Breast epithelium (tissue), 4 donors: ENCODE data around the gene SLC35A2. TPM values are rescaled to one million over a fixed set of nuclear protein-coding genes. Genes with fewer than 3 reads are reported as not detected.

Experiments used
- DNase-seq, 2 donors: peaks; one replicate each; pipeline ENCODE4 v3.0.0-alpha.2; 2019; ENCODE audit warnings: low spot score in 2 of 2
- H3K27ac ChIP-seq, 2 donors: fragments of 200-600 bp; sonication (generic) in 1 of 2; one replicate each; pipeline ENCODE4 v1.5.1; 2016 to 2019; ENCODE audit warnings: mild to moderate bottlenecking in 1 of 2
- H3K27me3 ChIP-seq, 2 donors: fragments of 200-600 bp; sonication (generic) in 1 of 2; one replicate each; pipeline versions ENCODE4 v1.5.1 to v1.6.0; 2017 to 2019; ENCODE audit warnings: control low read depth in 1 of 2, mild to moderate bottlenecking in 1 of 2
- H3K36me3 ChIP-seq: fragments of 200-600 bp; one replicate; pipeline ENCODE4 v1.5.1; 2019
- H3K4me1 ChIP-seq, 2 donors: fragments of 200-600 bp; sonication (generic); one replicate each; pipeline ENCODE4 v1.5.1; 2016 to 2019; ENCODE audit warnings: control low read depth in 1 of 2
- H3K4me3 ChIP-seq, 3 donors: fragments of 200-600 bp; sonication (generic); 1 replicate in 2 of 3; 2 replicates in 1 of 3; pipeline ENCODE4 v1.5.1; 2016 to 2019; ENCODE audit warnings: mild to moderate bottlenecking in 3 of 3, moderate library complexity in 2 of 3
- H3K9me3 ChIP-seq, 2 donors: fragments of 200-600 bp; sonication (generic) in 1 of 2; one replicate each; pipeline ENCODE4 v1.5.1; 2016 to 2019; ENCODE audit warnings: control low read depth in 1 of 2
- POLR2A ChIP-seq: fragments of 450-650 bp; IDR thresholded peaks from one replicate; pipeline ENCODE4 v1.6.1; 2016; ENCODE audit warnings: antibody characterized with exemption, mild to moderate bottlenecking, moderate library complexity
- POLR2AphosphoS5 ChIP-seq, 3 donors: sonication (generic); formaldehyde crosslinking; IDR thresholded peaks; one replicate each; pipeline ENCODE4 v1.6.1; 2017; ENCODE audit warnings: antibody characterized with exemption in 3 of 3
- intact Hi-C: fragments of 100-400 bp; cut with DNase I; formaldehyde crosslinking; loops from one replicate; pipeline ENCODE4 v1.15.1; 2023; ENCODE audit warnings: low total_unique reads
- total RNA-seq, 3 donors: library from RNA; depleted of rRNA; stranded (reverse); fragments of >200 nt; gene quantifications; one replicate each; pipeline ENCODE4 v1.1.0, GENCODE V29; 2016
- TF ChIP-seq, protein P1 (sequence below), 3 donors: fragments of 450-650 bp; IDR thresholded peaks; one replicate each; pipeline ENCODE4 v1.5.1; 2016 to 2017; ENCODE audit warnings: antibody characterized with exemption in 3 of 3, mild to moderate bottlenecking in 3 of 3, moderate library complexity in 3 of 3

Gene SLC35A2
- total RNA-seq, 3 donors from 2014 or later: 10.9 to 17.3 (median 16.1) TPM

DNA sequence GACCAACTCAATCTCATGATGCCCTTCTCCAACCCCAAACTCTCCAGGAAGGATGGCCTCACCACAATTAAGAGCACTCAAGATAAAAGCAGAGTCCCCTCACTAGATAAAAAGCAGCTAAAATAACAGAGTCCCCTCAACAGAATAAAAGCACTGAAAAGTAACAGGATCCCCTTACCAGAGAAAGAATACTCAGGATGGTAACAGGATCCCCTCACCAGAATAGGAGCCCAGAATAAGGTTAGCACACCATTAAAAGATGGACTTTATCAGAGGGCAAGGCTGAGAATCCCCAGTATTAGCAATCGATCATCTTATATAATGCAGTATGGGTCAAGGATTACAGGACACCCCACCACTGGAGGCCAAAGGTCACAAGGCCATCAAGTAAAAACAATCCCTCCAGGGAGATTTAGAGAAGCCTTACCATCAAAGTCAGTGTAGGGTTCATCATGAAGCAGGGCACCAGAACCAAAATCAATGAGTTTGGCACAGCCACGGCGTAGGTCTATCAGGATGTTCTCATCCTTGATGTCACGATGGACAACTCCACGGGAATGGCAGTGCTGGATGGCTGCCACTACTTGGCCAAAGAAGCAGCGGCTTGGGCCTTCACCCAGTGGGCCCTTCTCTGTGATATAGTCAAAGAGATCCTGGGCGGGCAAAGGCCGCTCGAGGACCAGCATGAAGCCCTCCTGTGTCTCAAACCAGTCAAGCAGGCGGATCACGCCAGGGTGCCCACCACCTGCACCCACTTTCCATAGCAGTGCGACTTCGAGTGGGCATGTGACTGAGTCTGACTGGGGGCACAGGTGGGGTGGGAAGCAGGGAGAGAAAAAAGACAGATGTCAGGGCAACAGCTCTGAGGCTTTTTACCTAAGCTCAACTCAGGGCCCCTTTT, 3.4 kb upstream of the SLC35A2 start:
- no peak overlapping the region for H3K27ac ChIP-seq
- H3K27me3 ChIP-seq: peaks cover 0 to 18% of the 10 kb centered on the region in 2 donors
- no peaks in the 10 kb centered on the region for H3K9me3 ChIP-seq
- no peaks in the 10 kb centered on the region for H3K4me1 ChIP-seq
- DNase-seq: no peak
- no peaks in the 10 kb centered on the region for H3K36me3 ChIP-seq
- intact Hi-C loops: no loop called here
- no peak for TF ChIP-seq POLR2AphosphoS5 (IDR thresholded peaks at IDR 0.05)
- TF ChIP-seq, protein P1, sequence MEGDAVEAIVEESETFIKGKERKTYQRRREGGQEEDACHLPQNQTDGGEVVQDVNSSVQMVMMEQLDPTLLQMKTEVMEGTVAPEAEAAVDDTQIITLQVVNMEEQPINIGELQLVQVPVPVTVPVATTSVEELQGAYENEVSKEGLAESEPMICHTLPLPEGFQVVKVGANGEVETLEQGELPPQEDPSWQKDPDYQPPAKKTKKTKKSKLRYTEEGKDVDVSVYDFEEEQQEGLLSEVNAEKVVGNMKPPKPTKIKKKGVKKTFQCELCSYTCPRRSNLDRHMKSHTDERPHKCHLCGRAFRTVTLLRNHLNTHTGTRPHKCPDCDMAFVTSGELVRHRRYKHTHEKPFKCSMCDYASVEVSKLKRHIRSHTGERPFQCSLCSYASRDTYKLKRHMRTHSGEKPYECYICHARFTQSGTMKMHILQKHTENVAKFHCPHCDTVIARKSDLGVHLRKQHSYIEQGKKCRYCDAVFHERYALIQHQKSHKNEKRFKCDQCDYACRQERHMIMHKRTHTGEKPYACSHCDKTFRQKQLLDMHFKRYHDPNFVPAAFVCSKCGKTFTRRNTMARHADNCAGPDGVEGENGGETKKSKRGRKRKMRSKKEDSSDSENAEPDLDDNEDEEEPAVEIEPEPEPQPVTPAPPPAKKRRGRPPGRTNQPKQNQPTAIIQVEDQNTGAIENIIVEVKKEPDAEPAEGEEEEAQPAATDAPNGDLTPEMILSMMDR (IDR thresholded peaks at IDR 0.05): no peak
- TF ChIP-seq POLR2A: no peak
- no peak overlapping the region for H3K4me3 ChIP-seq

DNA sequence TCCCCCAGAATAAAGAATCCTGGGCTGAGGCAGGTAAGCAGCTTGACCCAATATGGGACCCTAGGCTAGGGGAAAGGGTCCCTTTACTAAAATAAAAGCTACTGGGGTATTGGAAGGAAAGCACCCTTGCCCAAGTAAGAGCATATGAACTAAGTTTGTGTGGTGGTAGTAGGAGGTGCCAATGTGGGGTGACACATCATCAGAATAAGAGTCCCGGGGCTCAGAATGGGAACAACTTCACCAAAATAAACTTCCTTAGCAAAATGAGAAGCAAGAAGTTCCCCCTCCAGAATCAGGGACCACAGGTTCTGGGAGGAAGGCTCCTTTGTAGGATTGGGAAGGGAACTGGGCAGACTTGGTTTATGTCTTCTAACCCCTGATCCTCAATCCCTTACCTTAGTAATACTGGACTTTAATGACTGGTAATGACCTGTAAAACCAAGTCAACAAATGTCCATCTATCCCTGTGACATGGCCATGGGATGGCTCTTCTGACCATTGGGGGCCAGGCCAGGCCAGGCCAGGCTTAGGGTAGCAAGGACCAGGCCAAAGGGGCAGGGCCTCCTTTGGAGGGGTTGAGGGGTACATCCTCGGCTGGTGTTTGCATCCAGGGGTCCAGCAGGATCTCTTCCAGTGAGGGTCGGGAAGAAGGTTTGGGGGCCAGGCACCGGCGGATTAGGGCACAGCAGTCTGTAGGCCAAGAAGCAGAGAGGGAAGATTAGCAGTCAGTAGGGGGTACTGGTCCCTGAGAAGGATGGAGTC, 2.3 kb upstream of the SLC35A2 start:
- Histone ChIP-seq H3K4me3 (no peak overlapping the region), H3K27ac (no peak overlapping the region), H3K4me1 (no peaks in the 10 kb centered on the region), H3K36me3 (no peaks in the 10 kb centered on the region), H3K27me3 (peaks cover 0 to 16% of the 10 kb centered on the region in 2 donors), H3K9me3 (no peaks in the 10 kb centered on the region)
- DNase-seq: no peak
- TF ChIP-seq, protein P1 (IDR thresholded peaks at IDR 0.05): no peak
- no peak for TF ChIP-seq POLR2A
- TF ChIP-seq POLR2AphosphoS5 (IDR thresholded peaks at IDR 0.05): no peak
- intact Hi-C loops: no loop called here

DNA sequence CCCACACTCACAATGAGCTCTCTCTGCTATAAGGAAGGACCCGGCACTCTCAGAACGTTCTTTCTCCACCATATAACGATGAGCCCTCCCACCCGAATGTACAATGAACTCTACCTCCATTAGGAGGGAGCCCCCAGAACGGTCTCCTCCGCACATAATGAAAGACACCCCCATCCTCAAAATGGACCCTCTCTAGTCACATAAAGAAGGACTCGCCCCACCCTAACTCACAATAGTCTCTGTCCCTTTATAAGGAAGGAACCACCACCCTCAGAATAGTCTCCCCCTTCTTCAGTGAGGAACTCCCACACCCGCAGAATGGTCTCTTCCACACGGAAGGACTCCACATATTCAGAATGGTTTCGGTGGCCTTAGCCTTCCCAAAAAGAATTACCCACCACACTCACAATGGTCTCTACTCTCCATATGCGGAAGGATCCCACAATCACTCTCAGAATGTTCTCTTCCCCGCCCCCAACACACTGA, 477 bp downstream of the SLC35A2 start:
- intact Hi-C loops: no loop called here
- no peaks in the 10 kb centered on the region for H3K36me3 ChIP-seq
- no peaks in the 10 kb centered on the region for H3K4me1 ChIP-seq
- TF ChIP-seq, protein P1 (IDR thresholded peaks at IDR 0.05): no peak
- no peak for TF ChIP-seq POLR2A
- no peak for TF ChIP-seq POLR2AphosphoS5 (IDR thresholded peaks at IDR 0.05)
- H3K4me3 ChIP-seq: peak overlapping the region; percentile 58 to 84 (median 66)
- H3K27ac ChIP-seq: peak overlapping the region; percentile 85 to 92
- peaks cover 0 to 17% of the 10 kb centered on the region in 2 donors for H3K27me3 ChIP-seq
- no peaks in the 10 kb centered on the region for H3K9me3 ChIP-seq
- no peak for DNase-seq

DNA sequence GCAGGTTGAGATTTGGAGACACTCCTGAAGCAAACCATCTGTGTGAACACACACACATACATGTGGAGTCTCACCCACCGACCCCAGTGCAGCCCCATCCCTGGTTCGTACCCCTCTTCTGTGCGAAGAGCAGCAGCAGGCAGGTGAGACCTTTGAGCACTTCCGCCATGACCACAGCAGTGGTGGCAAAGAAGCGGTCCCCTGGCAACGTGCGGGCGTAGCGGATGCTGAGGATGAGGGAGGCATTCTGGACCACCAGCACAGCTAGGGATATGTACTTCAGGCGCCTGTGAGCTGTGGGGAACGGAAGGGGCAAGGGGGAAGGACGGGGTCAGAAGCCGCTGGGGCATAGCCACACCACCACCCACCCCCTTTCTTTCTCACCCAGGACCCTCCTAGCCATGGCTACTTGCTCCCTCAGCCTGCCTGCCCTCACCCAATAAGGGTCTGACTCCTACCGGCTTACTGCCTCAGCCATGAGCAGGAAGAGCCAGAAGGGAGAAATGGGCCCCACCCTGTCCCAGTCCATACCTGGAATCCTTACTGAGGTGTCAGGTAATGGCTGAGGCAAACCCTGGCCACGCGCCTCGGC, 1.6 kb downstream of the SLC35A2 start:
- DNase-seq: no peak
- intact Hi-C loops: no loop called here
- H3K4me1 ChIP-seq: no peaks in the 10 kb centered on the region

More for the DNA sequence above, 1.6 kb downstream of the SLC35A2 start:
- Histone ChIP-seq H3K36me3 (no peaks in the 10 kb centered on the region), H3K4me3 (no peak overlapping the region), H3K27me3 (peaks cover 0 to 15% of the 10 kb centered on the region in 2 donors), H3K27ac (no peak overlapping the region), H3K9me3 (no peaks in the 10 kb centered on the region)
- TF ChIP-seq POLR2AphosphoS5 (IDR thresholded peaks at IDR 0.05) (no peak), POLR2A (no peak)
- TF ChIP-seq, protein P1 (IDR thresholded peaks at IDR 0.05): no peak
